GM18502 (cell line): ENCODE results near the gene ETFDH.
A peak's percentile ranks its signal among the peaks of the same experiment; 100 is the strongest.
"Not testable (repeated sequence)": the region's sequence is repeated elsewhere in the genome, so short reads cannot be mapped to it uniquely, and the experiment has no call there.

Experiments
- ATAC-seq: cut with Tn5 transposase; IDR thresholded peaks from one replicate; pipeline ENCODE4 v1.9.1; 2021; ENCODE audit warnings: mild to moderate bottlenecking; ENCODE audit not compliant: unreplicated experiment, poor library complexity

Gene ETFDH

GRCh38 chr4:158676076-158676475 is 4.0 kb downstream of the ETFDH start:
- ATAC-seq = no peak

GRCh38 chr4:158678767-158679166 is 6.7 kb downstream of the ETFDH start:
- ATAC-seq = no peak

DNA sequence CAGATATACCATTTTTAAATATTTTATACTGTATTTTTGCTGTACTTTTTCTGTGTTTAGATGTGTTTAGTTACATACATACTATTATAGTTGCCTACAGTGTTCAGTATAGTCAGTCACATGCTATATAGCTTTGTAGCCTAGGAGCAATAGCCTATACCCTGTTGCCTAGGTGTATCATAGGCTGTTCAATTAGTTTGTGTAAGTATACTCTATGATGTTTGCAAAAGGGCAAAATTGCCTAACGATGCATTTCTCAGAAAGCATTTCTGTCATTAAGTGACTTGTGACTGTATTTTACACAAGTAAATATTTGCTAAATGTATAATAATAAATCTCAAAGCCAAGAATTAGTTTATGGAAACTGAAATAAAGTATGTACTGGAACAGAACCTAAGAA is 9.5 kb downstream of the ETFDH start:
- no peak for ATAC-seq

DNA sequence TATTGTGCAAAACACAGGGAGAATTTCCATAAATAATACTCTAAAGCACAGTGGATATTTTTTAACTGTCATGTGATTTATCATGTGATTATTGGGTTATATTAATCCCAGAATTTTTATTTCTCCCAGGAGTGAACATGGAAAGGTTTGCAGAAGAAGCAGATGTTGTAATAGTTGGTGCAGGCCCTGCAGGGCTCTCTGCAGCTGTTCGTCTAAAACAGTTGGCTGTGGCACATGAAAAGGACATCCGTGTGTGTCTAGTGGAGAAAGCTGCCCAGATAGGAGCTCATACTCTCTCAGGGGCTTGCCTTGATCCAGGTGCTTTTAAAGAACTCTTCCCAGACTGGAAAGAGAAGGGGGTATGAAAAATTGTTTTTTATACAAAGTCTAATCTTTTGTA is 10.0 kb downstream of the ETFDH start:
- ATAC-seq = no peak

GRCh38 chr4:158688813-158689212 is 16.7 kb downstream of the ETFDH start:
- ATAC-seq = no peak

DNA sequence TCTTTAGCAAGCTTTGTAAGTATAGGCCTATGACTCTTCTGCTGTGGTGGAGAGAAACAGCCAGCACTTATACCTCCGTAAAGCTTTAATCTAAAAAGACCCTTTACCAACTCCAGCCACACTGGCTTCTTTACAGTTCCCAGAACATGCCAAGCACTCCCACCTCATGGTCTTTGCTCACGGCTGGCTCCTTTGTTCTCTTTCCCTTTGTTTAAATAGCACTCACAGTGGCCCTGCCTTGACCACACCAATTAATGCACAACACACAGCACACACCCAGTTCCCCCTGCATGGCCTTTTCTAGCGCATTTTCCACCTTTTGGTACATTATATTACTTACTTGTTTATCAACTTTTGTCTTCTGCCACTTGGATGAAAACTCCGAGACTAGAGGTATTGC is 32.2 kb downstream of the ETFDH start:
- ATAC-seq = no peak

DNA sequence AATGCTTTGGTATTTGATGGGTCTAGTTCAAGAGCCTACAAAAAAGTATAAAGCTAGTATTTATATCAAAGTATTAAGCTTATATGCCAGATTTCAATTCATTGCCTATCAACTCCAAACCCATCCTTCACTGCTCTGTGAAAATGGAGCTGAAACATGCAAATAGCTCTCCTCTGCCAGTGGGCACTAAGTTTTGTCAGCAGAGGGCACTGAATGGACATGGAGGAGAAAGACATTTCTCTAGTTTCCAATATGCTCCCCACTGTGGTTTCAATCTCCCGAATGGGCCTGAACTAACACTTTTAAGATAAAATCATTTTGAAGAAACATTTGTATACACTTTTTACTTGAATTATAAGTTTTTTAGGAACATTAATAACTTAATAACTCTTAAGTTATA is 38.7 kb downstream of the ETFDH start:
- ATAC-seq = no peak

DNA sequence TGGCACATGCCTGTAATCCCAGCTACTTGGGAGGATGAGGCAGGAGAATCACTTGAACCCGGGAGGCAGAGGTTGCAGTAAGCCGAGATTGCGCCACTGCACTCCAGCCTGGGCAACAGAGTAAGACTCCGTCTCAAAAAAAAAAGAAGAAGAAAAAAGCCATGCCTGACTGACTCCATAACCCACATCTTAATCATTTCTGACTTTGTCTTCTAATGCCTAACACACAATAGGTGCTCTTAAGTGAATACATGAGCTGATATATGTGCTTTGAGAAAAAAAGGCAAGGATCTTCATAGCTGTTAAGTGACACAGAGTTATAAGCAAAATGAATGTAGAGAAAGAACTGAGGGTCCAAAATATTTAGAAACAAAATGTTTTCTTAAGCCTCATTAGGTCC is 40.5 kb downstream of the ETFDH start:
- ATAC-seq = not testable (repeated sequence)

DNA sequence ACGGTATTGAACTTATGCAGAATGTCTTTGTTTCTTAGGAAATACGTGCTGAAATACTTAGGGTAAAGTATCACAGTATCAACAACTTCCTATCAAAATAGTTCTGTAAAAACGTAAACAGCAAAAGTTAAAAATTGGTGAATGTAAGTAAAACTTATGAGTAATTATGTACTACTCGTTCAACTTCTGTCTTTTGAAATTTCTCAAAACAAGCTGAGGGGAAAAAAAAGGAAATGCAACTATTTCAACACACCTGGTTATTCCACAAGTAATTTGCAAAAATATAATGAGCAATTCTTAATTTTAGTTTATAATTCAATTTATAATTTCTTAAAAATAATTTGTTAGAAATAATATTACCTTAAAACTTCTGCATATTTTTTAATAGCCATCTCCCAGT is 42.8 kb downstream of the ETFDH start:
- no peak for ATAC-seq

- no peak for ATAC-seq
These were observed 43.7 kb downstream of the ETFDH start for GRCh38 chr4:158715802-158716201.

- ATAC-seq = no peak
These were observed 49.6 kb downstream of the ETFDH start for GRCh38 chr4:158721680-158722079.

GRCh38 chr4:158722291-158722916 is 50.3 kb downstream of the ETFDH start:
- ATAC-seq = peak; percentile 27

- peak; percentile 97 for ATAC-seq
These were observed 51.1 kb downstream of the ETFDH start, which contains the start of gene PPID for GRCh38 chr4:158722917-158723793. Gene PPID (minus strand): TSS chr4:158723396. CDS start chr4:158723288, 108 bp downstream.

- ATAC-seq = no peak
These were observed 52.5 kb downstream of the ETFDH start for GRCh38 chr4:158724637-158725036.

- ATAC-seq = no peak
These were observed 54.5 kb downstream of the ETFDH start for GRCh38 chr4:158726633-158727032.

- ATAC-seq = no peak
These were observed 56.1 kb downstream of the ETFDH start for GRCh38 chr4:158728236-158728635.

DNA sequence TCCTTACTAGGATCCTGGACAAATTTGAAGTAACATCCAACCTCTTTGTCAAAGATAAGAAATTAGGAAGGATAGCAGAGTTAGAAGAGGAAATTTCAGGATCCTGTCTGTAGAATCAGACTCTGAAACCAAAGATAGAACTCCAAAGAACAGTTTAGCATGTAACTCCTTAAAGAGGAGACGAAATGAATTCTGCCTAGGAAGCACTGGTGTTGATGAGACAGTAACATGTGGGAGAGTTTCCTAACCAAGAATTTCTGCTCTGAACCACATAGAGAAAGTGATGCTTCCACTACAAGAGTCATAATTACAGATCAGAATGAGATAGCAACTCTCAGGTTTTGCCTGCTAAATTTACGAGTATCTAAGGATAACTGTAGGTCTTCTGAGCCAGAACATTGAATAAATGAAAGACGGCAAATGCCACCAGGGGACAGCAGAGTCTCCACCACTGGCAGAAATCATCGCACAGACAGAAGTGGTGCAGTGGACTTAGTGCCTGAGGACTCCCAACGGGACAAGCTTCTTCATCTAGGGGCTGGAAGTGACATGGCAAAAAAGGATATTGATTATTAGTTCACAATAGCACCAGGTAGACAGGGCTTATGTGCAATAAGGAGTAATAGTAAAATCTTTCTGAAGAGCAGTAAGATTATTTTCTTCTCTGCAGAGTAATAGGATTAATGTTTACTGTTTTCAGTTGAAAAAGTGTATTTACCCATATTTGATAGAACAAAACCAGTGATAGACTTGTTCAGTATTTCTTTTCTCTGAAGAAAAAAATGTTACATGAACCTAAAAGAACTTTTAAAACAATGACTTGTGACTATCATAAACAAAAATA is 57.8 kb downstream of the ETFDH start:
- ATAC-seq = peak; percentile 87

- ATAC-seq = no peak
These were observed 66.8 kb downstream of the ETFDH start for GRCh38 chr4:158738866-158739265.

DNA sequence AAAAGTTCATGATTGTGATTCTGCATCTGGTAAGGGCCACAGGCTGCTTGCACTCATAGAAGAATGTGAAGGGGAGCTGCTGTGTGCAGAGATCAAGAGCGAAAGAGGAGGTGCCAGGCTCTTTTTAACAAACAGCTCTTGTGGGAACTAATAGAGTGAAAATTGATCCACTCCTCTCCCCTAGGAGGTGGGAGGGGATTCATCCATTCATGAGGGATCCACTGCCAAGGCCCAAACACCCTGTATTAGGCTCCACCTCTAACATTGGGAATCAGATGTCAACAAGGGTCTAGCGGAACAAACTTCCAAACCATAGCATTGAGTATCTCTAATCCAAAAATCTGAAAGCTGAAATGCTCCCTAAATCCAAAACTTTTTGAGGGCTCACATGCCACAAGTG is 67.5 kb downstream of the ETFDH start:
- no peak for ATAC-seq

GRCh38 chr4:158741326-158742021 is 69.4 kb downstream of the ETFDH start:
- no peak for ATAC-seq
